Stimulated activated CD4-positive, alpha-beta T cell treated with anti-CD3 and anti-CD28 coated beads, Interleukin-1b, Interleukin-23, amount 100 ng/mL, for 24 hours (primary cell): ENCODE measurements around the gene LYST.
"Not testable (repeated sequence)": the region's sequence is repeated elsewhere in the genome, so short reads cannot be mapped to it uniquely, and the experiment has no call there.

ENCODE experiments used
- DNase-seq, 4 experiments: peaks; one replicate each; pipeline ENCODE4 v3.0.0-alpha.2; 2020; ENCODE audit warnings: low read depth in 4 of 4, low spot score in 1 of 4

Gene LYST

GRCh38 chr1:235775246-235775860 is 91.4 kb downstream of the LYST start:
- DNase-seq, result no peak

GRCh38 chr1:235767795-235768194 is 98.9 kb downstream of the LYST start:
- no peak for DNase-seq

- DNase-seq, result no peak
These were observed 99.9 kb downstream of the LYST start for GRCh38 chr1:235766794-235767285.

GRCh38 chr1:235763962-235764361 is 102.7 kb downstream of the LYST start:
- peak in 2 of 4 experiments; percentile 4 to 5 for DNase-seq

- DNase-seq, result no peak
These were observed 107.4 kb downstream of the LYST start for GRCh38 chr1:235759336-235759735.

- no peak for DNase-seq
These were observed 107.8 kb downstream of the LYST start for GRCh38 chr1:235758931-235759330.

- no peak for DNase-seq
These were observed 109.1 kb downstream of the LYST start for GRCh38 chr1:235757587-235758096.

- not testable (repeated sequence) for DNase-seq
These were observed 112.5 kb downstream of the LYST start for GRCh38 chr1:235754186-235754585.

- no peak for DNase-seq
These were observed 116.9 kb downstream of the LYST start for GRCh38 chr1:235749755-235750300.

- DNase-seq, result no peak
These were observed 118.0 kb downstream of the LYST start for GRCh38 chr1:235748747-235749146.

- no peak for DNase-seq
These were observed 120.5 kb downstream of the LYST start for GRCh38 chr1:235746245-235746644.

GRCh38 chr1:235745503-235746136 is 121.1 kb downstream of the LYST start:
- no peak for DNase-seq

- DNase-seq, result no peak
These were observed 123.6 kb downstream of the LYST start for GRCh38 chr1:235742914-235743599.

- DNase-seq, result no peak
These were observed 125.4 kb downstream of the LYST start for GRCh38 chr1:235741294-235741693.

GRCh38 chr1:235739631-235740030 is 127.1 kb downstream of the LYST start:
- no peak for DNase-seq

GRCh38 chr1:235739124-235739523 is 127.6 kb downstream of the LYST start:
- no peak for DNase-seq

- no peak for DNase-seq
These were observed 129.0 kb downstream of the LYST start for GRCh38 chr1:235737751-235738150.

- no peak for DNase-seq
These were observed 130.4 kb downstream of the LYST start for GRCh38 chr1:235736263-235736662.

- DNase-seq, result no peak
These were observed 131.1 kb downstream of the LYST start for GRCh38 chr1:235735621-235736020.

- no peak for DNase-seq
These were observed 132.4 kb downstream of the LYST start for GRCh38 chr1:235734335-235734734.

- DNase-seq, result no peak
These were observed 136.7 kb downstream of the LYST start for GRCh38 chr1:235730007-235730406.

GRCh38 chr1:235726557-235726956 is 140.1 kb downstream of the LYST start:
- DNase-seq, result no peak
